Panc1 (cell line): ENCODE data around the gene COA8. TPM values are rescaled to one million over a fixed set of nuclear protein-coding genes. Genes with fewer than 3 reads are reported as not detected.

Experiments used
- ATAC-seq: fragments of 200-7000 bp; cut with Tn5 transposase; 2 replicates; pipeline ENCODE4 v1.9.1; 2020; ENCODE audit warnings: mild to moderate bottlenecking, moderate library complexity
- BruUV-seq: library from RNA; stranded (reverse); fragments of 400-500 nt; replicated peaks from 2 replicates; lab custom pipeline; 2021; lab: Mats Ljungman, UMichigan
- CTCF ChIA-PET: fragments of 300-600 bp; sonication (Branson Sonifier 250); formaldehyde crosslinking; loops from one replicate; lab custom pipeline; 2022; ENCODE audit warnings: antibody characterized with exemption; lab: Charles Lee
- POLR2A ChIA-PET: fragments of 300-600 bp; sonication (Branson Sonifier 250); formaldehyde crosslinking; loops from one replicate; lab custom pipeline; 2022; ENCODE audit warnings: antibody characterized with exemption; lab: Charles Lee
- DNase-seq: peaks from one replicate; pipeline ENCODE4 v3.0.0-alpha.2; 2010; ENCODE audit warnings: low read depth, low spot score
- H3K27ac ChIP-seq: 2 replicates; pipeline ENCODE4 v1.5.1; 2011; ENCODE audit warnings: mild to moderate bottlenecking, low read length, inconsistent platforms
- H3K27me3 ChIP-seq: fragments of 200-500 bp; sonication (Bioruptor generic); 2 replicates; pipeline ENCODE4 v1.6.0; 2014; ENCODE audit warnings: low read length, inconsistent platforms; ENCODE audit not compliant: control insufficient read depth, insufficient read depth
- H3K36me3 ChIP-seq: fragments of 200-500 bp; sonication (Bioruptor generic); 2 replicates; pipeline ENCODE4 v1.5.1; 2014; ENCODE audit warnings: inconsistent platforms, mild to moderate bottlenecking, low read length, moderate library complexity; ENCODE audit not compliant: control insufficient read depth, insufficient read depth
- H3K4me1 ChIP-seq: 2 replicates; pipeline ENCODE4 v1.5.1; 2011; ENCODE audit warnings: inconsistent platforms, mild to moderate bottlenecking, low read length, moderate library complexity; ENCODE audit not compliant: control insufficient read depth, insufficient read depth
- H3K4me3 ChIP-seq, 2 experiments: 2 replicates each; pipeline ENCODE4 v1.5.1; 2011 to 2012; ENCODE audit warnings: low read depth in 2 of 2, low read length in 2 of 2, mild to moderate bottlenecking in 2 of 2, inconsistent platforms in 1 of 2, moderate library complexity in 1 of 2
- H3K9me3 ChIP-seq: fragments of 200-500 bp; sonication (Bioruptor generic); 2 replicates; pipeline ENCODE4 v1.5.1; 2014; ENCODE audit warnings: low read depth, mild to moderate bottlenecking, inconsistent platforms, low read length, moderate library complexity; ENCODE audit not compliant: control insufficient read depth, insufficient read depth
- POLR2AphosphoS5 ChIP-seq: IDR thresholded peaks from 2 replicates; pipeline ENCODE4 v1.6.1; 2012; ENCODE audit warnings: mild to moderate bottlenecking, low read depth, low read length, moderate library complexity
- REST ChIP-seq, 2 experiments: IDR thresholded peaks; 2 replicates each; pipeline ENCODE4 v1.6.1; 2011 to 2012; ENCODE audit warnings: low read depth in 2 of 2, control low read depth in 1 of 2, low read length in 1 of 2, mild to moderate bottlenecking in 1 of 2, moderate library complexity in 1 of 2; ENCODE audit not compliant: insufficient read depth in 1 of 2
- SIN3A ChIP-seq: IDR thresholded peaks from 2 replicates; pipeline ENCODE4 v1.6.1; 2012; ENCODE audit warnings: low read depth, mild to moderate bottlenecking, low read length, moderate library complexity, borderline replicate concordance; ENCODE audit not compliant: insufficient read depth
- TCF7L2 ChIP-seq: IDR thresholded peaks from 2 replicates; pipeline ENCODE4 v1.6.1; 2011; ENCODE audit warnings: mild to moderate bottlenecking, low read depth, low read length, inconsistent platforms
- in situ Hi-C: cut with HindIII; loops from 2 replicates; pipeline ENCODE4 v1.10.0; 2016; ENCODE audit warnings: low sequenced_read_pairs, low pct_unique_long_range_greater_than_20kb
- intact Hi-C: fragments of 100-400 bp; cut with micrococcal nuclease; formaldehyde crosslinking; loops from one replicate; pipeline ENCODE4 v1.10.0; 2022; ENCODE audit not compliant: unreplicated experiment
- total RNA-seq: library from RNA; stranded (reverse); gene quantifications from one replicate; pipeline ENCODE4 v1.2.1, GENCODE V29; 2021; ENCODE audit not compliant: unreplicated experiment
- TF ChIP-seq, protein P1 (sequence below): fragments of 450-650 bp; IDR thresholded peaks from 2 replicates; pipeline ENCODE4 v1.5.1; 2017; ENCODE audit warnings: mild to moderate bottlenecking

Gene COA8
- total RNA-seq, 1 experiment from 2014 or later: 42.2 TPM

- BruUV-seq: no TSS peak
- no peaks in the 10 kb centered on the region for H3K27me3 ChIP-seq
- ATAC-seq (peak; percentile 17; the same call in 1 of the 2 replicates), DNase-seq (no peak)
- intact Hi-C loops: no loop called here
- no peaks in the 10 kb centered on the region; the same call in 1 of the 2 replicates for H3K36me3 ChIP-seq
- H3K27ac ChIP-seq: peak overlapping the region; percentile 57
- in situ Hi-C loops: no loop called here
- POLR2A ChIA-PET: no interaction called here
- H3K9me3 ChIP-seq: no peaks in the 10 kb centered on the region
- H3K4me3 ChIP-seq: no peak overlapping the region
- CTCF ChIA-PET: interaction anchor here (0.7 to 1.3 kb wide), 4 partner anchors 15 to 34 kb away, joined by 3 read pairs; no protein-coding TSS in a partner anchor
- no peak for TF ChIP-seq SIN3A
- H3K4me1 ChIP-seq: peaks cover 36% of the 10 kb centered on the region
Observed at GRCh38 chr14:103517721-103518421, 44.9 kb upstream of the COA8 start.

- H3K27ac ChIP-seq: peak overlapping the region; percentile 80
- peak; percentile 64 for ATAC-seq
- BruUV-seq: no TSS peak
- no peaks in the 10 kb centered on the region for H3K9me3 ChIP-seq
- DNase-seq: no peak
- H3K27me3 ChIP-seq: no peaks in the 10 kb centered on the region
- no peak overlapping the region for H3K4me3 ChIP-seq
- intact Hi-C loops: no loop called here
- in situ Hi-C loops: no loop called here
- no peak for TF ChIP-seq REST (IDR thresholded peaks at IDR 0.05; ENCODE audit: insufficient read depth in 1 of 2, low read depth in 2 of 2, low read length in 1 of 2)
- TF ChIP-seq SIN3A: no peak
- no peak for TF ChIP-seq TCF7L2
- TF ChIP-seq, protein P1, sequence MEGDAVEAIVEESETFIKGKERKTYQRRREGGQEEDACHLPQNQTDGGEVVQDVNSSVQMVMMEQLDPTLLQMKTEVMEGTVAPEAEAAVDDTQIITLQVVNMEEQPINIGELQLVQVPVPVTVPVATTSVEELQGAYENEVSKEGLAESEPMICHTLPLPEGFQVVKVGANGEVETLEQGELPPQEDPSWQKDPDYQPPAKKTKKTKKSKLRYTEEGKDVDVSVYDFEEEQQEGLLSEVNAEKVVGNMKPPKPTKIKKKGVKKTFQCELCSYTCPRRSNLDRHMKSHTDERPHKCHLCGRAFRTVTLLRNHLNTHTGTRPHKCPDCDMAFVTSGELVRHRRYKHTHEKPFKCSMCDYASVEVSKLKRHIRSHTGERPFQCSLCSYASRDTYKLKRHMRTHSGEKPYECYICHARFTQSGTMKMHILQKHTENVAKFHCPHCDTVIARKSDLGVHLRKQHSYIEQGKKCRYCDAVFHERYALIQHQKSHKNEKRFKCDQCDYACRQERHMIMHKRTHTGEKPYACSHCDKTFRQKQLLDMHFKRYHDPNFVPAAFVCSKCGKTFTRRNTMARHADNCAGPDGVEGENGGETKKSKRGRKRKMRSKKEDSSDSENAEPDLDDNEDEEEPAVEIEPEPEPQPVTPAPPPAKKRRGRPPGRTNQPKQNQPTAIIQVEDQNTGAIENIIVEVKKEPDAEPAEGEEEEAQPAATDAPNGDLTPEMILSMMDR: peak; percentile 92
- 0 out of 2 replicates have a peak, but pooled peaks have one; percentile 38 for TF ChIP-seq POLR2AphosphoS5
- H3K36me3 ChIP-seq: no peaks in the 10 kb centered on the region; the same call in 1 of the 2 replicates
- H3K4me1 ChIP-seq: peaks cover 39% of the 10 kb centered on the region
- CTCF ChIA-PET: interaction anchor here (0.6 to 1.3 kb wide), 8 partner anchors 10 to 51 kb away, joined by 3 to 13 read pairs (median 3); partner anchors contain the start of gene TRMT61A
- POLR2A ChIA-PET: interaction anchor here (1.1 kb wide), 1 partner anchor 20 kb away, joined by 4 read pairs; no protein-coding TSS in a partner anchor
Observed at GRCh38 chr14:103518422-103519042, 44.2 kb upstream of the COA8 start.
